ENCODE data around the gene ADIRF.
"Not testable (repeated sequence)": the region's sequence is repeated elsewhere in the genome, so short reads cannot be mapped to it uniquely, and the experiment has no call there.

ADIRF gene

DNA sequence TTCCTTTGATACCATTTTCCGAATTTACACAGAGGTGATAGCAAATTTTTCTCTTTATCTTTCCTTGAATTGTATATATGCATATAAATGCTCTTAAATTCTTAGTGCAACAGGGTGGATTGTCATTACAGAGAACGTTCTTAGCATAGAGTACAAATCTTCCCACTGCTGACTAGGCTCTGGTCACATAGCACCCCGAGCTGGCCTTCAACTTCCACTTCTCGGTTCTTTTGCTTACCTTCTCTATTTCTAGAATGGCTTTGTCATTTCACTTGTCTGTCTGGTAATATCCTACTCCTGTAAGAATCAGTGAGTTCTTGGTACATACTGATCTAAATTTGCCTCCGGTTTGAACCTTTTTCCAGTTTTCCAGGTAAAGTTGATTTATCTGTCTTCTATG is 13.4 kb downstream of the ADIRF start:
- no peak for DNase-seq

DNA sequence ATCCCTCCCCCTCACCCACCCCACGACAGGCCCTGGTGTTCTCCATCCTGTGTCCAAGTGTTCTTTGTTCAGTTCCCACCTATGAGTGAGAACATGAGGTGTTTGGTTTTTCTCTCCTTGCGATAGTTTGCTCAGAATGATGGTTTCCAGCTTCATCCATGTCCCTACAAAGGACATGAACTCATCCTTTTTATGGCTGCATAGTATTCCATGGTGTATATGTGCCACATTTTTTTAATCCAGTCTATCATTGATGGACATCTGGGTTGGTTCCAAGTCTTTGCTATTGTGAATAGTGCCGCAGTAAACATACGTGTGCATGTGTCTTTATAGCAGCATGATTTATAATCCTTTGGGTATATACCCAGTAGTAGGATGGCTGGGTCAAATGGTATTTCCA is 16.2 kb downstream of the ADIRF start:
- not testable (repeated sequence) for DNase-seq

DNA sequence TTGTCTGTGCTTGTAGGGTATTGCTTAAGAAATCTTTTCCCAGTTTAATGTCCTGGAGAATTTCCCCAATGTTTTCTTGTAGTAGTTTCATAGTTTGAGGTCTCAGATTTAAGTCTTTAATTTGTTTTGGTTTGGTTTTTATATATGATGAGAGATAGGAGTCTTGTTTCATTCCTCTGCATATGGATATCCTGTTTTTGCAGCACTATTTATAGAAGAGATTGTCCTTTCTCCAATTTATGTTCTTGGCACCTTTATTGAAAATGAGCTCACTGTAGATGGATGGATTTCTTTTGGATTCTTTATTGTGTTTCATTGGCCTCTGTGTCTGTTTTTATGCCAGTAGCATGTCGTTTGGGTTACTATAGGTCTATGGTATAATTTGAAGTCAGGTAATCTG is 20.2 kb downstream of the ADIRF start:
- DNase-seq, result no peak

DNA sequence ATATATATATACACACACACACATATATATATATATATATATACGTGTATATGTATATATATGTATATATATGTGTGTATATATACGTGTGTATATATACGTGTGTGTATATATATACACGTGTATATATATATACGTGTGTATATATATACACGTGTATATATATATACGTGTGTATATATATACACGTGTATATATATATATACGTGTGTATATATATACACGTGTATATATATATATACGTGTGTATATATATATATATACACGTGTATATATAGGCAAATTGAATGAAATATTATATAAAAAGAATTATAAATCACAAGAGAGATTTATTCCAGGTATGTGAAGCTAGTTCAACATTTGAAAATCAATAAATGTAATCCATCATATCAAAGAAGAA is 23.1 kb downstream of the ADIRF start:
- DNase-seq, result not testable (repeated sequence)

DNA sequence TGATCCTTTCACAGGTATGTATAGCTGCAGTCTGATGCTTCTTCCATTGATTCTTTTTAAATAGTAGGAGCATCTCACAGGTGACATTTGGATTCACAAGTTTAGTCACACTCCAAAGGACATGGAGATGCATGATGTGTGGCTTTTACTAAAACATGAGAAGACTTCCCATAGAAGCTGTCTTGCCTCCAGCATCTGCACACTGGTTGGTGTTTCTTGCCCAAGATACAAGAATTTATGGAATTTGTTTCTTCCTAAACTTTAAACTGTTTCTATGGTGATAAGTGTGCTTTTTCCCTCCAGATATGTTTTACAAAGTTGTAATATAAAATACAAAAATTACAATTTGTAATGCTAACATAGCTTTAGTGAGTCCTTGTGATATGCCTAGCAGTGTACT is 24.2 kb downstream of the ADIRF start:
- no peak for DNase-seq

DNA sequence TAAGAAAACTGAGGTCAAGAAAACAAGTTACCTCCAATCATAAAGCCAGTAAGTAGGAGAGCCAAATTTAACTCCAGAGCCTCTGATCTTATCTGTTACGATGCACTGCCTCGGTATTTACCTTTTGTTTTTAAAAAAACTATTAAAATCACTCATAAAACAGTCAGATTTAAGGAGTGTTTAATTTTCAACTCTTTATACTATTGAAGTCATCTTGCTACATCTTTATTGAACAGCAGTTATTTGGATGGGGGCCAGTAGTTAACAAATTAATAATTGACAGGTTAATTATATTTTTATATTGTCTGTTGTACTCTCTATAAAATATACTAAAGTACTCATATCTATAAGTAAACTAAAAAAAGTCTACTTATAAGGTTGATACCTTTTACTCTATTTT is 24.6 kb downstream of the ADIRF start:
- no peak for DNase-seq

DNA sequence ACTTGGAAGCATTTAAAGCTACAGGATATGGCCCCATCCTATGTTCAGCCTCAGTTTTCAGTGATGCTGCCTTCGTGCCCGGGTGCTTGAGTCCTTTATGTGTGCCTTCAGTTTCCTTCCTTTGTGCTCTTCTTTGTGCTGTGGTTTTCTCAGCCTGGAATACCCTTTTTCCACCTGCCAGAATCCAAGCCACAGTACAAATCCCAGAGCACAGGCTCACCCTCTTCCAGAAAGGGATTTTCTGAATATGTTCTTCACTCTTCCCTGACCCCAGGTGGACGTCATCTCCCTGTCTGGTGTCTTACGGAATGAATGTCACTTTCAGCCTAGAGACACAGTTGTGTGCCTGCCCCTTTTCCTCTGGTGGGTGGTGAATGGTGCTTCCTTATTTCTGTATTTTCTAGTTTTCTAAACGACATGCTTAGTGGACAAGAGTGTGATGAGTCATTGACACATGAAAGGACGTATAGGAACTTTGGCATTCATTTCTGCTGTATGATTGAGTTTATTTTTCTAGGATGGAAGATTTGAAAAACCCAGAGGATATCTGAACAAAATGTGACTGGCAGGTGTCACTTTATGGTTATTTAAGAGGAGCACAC is 31.6 kb downstream of the ADIRF start:
- not testable (repeated sequence) for DNase-seq

DNA sequence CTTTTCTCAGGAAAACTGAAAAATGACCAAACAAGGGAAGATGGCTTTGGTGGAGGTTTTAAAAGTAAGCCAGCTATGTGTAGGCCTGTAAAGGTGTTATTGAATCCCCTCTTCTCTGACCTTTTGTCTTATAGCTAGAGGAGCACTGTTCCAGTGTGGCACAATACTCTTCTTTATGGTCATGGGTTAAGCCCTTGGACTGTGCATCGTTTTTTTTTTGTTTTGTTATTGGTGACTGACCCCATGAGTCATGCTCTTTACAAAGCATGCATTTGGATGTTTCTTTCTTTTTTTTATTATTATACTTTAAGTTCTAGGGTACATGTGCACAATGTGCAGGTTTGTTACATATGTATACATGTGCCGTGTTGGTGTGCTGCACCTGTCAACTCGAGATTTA is 32.2 kb downstream of the ADIRF start:
- no peak for DNase-seq

DNA sequence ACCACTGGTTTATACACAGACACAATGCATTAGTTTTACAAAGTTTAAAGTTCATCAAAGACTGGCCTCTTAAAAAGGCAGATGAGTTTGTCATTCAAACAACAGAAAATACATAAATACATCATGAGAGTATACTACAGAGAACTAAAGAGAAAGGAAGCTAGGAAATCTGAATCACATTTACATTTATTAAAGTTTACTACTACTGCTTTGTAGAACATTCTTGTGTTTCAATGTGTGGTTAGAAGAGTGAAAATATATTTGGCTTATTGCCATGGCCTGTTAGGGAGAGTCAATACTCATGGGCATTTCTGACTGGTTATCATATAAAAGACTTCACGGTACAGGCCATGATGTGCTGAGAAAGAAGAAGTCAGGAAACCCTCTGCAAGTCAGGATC is 38.8 kb downstream of the ADIRF start:
- not testable (repeated sequence) for DNase-seq

DNA sequence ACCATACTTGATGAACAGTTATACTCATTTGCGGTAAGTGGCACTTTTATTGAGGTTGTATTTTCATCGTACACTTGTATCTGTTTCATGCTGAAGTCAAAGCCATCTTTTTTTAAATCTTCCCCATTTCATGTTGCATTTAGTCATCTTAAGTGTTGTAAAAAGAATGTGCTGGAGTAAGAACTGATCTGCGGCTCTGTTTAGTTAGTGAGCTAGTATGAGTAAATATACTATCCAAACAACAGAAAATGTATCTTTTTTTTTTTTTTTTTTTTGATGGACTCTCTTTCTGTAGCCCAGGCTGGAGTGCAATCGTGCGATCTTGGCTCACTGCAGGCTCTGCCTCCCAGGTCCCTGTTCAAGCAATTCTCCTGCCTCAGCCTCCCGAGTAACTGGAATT is 39.4 kb downstream of the ADIRF start:
- DNase-seq, result not testable (repeated sequence)

DNA sequence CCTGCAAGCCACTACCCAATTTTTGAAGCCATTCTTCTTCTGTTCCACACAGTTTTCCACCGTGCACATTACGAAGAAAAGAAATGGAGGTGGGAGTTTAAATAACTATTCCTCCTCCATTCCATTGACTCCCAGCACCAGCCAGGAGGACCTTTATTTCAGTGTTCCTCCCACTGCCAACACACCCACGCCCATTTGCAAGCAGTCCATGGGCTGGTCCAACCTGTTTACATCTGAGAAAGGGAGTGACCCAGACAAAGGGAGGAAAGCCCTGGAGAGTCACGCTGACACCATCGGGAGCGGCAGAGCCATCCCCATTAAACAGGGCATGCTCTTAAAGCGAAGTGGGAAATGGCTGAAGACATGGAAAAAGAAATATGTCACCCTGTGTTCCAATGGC is 40.0 kb downstream of the ADIRF start:
- DNase-seq, result not testable (repeated sequence)

DNA sequence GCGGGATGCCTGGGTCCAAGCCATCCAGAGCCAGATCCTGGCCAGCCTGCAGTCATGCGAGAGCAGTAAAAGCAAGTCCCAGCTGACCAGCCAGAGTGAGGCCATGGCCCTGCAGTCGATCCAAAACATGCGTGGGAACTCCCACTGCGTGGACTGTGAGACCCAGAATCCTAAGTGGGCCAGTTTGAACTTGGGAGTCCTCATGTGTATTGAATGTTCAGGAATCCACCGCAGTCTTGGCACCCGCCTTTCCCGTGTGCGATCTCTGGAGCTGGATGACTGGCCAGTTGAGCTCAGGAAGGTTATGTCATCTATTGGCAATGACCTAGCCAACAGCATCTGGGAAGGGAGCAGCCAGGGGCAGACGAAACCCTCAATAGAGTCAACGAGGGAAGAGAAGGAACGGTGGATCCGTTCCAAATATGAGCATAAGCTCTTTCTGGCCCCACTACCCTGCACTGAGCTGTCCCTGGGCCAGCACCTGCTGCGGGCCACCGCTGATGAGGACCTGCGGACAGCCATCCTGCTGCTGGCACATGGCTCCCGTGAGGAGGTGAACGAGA is 40.9 kb downstream of the ADIRF start:
- not testable (repeated sequence) for DNase-seq

DNA sequence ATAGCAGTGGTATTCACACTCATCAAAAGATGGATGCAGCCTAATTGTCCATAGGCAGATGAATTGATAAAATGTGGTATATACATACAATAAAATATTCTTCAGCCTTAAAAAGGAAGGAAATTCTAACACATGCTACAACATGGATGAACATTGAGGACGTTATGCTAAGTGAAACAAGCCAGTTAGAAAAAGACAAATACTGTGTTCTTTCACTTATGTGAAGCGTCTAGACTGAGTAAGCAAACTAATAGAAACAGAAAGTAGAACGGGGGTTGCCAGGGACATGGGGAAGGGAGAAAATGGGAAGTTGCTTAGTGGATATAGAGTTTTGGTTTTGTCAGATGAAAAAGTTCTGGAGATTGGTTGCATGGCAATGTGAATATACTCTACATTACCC is 45.2 kb downstream of the ADIRF start:
- DNase-seq, result not testable (repeated sequence)

DNA sequence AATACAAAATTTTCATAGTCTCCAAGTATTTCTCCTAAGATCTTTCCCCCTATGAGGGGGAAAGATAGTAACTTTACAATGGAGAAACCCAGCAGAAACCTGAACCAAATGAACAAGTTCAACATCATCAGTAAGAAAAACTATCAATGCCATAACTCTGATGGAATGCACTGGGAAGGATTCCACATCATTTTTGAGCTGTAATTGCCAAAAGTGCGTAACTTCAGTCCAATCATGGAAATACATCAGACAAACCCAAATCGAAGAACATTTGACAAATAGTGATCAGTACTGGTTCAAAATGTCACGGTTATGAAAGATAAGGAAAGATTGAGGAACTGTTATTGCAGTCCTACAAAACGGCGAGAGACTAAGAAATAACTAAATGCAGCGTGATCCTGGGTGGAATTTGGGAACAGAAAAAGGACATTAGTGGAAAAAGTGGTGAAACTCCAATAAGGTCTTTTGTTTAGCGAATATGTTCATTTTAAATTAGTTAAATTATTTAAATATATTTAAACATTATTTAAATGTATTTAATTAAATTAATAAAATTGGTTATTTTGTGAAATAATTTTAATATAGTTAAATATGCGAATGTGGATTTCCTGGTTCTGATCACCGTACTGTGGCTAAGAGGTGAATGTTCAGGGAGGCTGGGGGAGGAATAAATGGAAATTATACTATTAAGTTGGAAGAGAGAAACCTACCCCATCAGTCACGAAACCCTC is 46.9 kb downstream of the ADIRF start:
- DNase-seq, result not testable (repeated sequence)

DNA sequence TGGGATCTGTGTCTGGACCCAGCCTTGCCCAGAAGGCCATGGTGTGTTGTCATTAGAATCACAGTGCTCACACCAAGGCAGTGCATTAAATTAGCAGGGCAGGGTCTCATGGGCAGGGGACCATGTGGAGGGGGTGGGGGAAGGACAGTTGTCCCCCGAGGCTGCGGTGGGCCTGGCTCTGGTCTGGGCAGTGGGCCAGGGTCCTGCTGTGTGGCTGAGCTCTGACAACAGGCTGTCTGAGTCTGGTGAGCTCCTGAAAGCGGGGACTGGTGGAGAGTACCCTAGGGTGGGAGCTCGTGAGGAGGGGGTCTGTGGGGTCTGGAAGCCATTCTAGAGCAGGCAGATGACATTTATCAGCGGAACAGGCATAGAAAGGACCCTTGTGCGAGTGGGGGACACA is 49.8 kb downstream of the ADIRF start:
- not testable (repeated sequence) for DNase-seq

DNA sequence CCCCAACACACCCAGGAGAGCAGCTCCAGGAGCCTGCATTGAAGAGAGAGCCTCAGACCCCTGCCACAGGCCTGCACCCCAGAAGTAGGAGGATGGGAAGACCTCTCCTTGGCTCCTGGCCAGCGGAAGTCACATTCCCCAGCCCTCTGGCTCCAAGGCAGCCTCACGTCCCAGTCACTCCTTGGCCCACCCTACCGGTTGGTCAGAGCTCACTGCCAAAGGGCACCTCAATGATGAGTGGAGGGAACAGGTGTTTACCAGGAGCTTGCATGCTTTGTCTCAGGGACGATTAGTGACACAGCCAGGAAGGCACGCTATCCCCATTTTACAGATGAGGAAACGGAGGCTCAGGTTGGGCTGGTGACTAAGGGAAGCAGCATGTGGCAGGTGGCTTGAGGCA is 50.8 kb downstream of the ADIRF start:
- DNase-seq, result not testable (repeated sequence)

DNA sequence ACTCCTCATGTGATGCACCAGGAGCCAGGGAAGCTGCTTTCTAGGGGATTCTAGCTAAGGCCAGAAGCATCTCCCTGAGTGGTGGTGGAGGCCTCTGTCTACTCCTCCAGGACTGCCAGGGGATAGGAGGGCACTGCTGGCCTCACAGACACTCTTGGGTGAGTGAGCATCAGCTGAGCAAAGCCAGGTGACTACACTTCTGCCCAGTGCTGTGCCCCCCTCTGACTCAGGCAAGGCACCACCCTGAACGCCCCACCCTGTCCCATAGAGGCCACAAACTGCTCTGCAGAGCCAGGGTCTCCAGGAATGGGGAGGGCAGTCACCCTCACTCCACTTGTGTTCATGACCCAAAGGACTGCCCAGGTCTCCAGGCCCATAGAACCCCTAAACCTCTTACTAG is 51.2 kb downstream of the ADIRF start:
- DNase-seq, result not testable (repeated sequence)

DNA sequence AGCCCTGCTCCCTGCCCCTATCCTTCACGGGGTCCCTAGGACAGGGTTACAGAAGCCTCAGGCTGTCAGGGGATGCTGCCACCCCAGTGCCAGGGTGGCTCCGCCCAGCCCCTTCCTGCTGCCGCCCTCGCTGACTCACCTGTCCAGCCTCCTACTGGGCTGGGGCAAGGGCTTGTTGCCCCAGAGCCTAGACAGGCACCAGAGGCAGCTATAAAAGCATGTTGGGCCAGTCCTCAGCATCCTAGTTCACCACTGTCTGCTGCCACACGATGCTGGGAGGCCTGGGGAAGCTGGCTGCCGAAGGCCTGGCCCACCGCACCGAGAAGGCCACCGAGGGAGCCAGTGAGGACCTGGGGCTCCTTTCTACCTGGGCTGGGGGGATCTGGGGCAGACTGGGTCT is 51.8 kb downstream of the ADIRF start, which contains the start of gene FAM25A:
FAM25A (plus strand) TSS at position 239 of the 400 bp plus-strand sequence; CDS start at position 270, 31 bp downstream.
- DNase-seq, result not testable (repeated sequence)
